Testis (tissue), 2 donors: ENCODE data around the gene ZBTB47.

ENCODE experiments used
- POLR2A ChIP-seq: fragments of 450-650 bp; IDR thresholded peaks from one replicate; pipeline ENCODE4 v1.6.1; 2017; ENCODE audit warnings: antibody characterized with exemption, mild to moderate bottlenecking, moderate library complexity
- TF ChIP-seq, protein P1 (sequence below), 3 experiments: fragments of 450-650 bp in 2 of 3; fragments of 200-600 bp in 1 of 3; sonication (generic) in 1 of 3; IDR thresholded peaks; one replicate each; pipeline ENCODE4 v1.5.1; 2016 to 2019; ENCODE audit warnings: antibody characterized with exemption in 3 of 3, mild to moderate bottlenecking in 2 of 3, moderate library complexity in 1 of 3

DNA sequence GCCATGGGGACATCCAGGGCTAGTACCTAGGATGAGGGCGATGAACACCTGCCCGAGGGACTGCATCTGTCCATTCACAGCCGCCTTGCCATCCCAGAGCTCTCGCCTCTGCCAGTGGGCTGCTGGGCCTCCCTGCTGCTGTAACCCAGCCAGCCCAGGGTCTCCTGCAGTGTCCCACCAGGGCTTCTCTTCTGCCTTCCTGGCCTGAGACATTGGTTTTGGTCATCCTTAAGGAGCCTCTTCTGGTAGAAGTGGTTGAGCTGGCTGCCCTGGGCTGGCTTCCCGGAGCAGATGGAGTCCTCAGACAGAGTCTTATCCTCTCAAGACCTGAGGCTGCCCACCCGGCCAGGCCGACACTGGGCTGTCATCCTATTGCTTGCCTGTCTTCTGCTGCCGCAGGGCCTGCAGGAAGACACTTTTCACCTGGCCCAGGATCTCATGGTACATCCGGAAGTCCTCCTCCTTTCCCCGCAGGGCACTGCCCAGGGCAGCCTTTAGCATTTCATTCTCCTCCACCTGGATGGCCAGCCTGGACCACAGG, 55.2 kb downstream of the ZBTB47 start:
- TF ChIP-seq, protein P1, sequence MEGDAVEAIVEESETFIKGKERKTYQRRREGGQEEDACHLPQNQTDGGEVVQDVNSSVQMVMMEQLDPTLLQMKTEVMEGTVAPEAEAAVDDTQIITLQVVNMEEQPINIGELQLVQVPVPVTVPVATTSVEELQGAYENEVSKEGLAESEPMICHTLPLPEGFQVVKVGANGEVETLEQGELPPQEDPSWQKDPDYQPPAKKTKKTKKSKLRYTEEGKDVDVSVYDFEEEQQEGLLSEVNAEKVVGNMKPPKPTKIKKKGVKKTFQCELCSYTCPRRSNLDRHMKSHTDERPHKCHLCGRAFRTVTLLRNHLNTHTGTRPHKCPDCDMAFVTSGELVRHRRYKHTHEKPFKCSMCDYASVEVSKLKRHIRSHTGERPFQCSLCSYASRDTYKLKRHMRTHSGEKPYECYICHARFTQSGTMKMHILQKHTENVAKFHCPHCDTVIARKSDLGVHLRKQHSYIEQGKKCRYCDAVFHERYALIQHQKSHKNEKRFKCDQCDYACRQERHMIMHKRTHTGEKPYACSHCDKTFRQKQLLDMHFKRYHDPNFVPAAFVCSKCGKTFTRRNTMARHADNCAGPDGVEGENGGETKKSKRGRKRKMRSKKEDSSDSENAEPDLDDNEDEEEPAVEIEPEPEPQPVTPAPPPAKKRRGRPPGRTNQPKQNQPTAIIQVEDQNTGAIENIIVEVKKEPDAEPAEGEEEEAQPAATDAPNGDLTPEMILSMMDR (IDR thresholded peaks at IDR 0.05): no peak
- no peak for TF ChIP-seq POLR2A
